Mesendoderm (in vitro differentiated cells): ENCODE data around the gene MID1.
A peak's percentile ranks its signal among the peaks of the same experiment; 100 is the strongest.

Experiments used
- DNase-seq: peaks from one replicate; pipeline ENCODE4 v3.0.0; 2013
- H2AK5ac ChIP-seq: 2 replicates; pipeline ENCODE4 v1.6.1; 2013; ENCODE audit warnings: low read length, inconsistent platforms
- H2BK120ac ChIP-seq: 2 replicates; pipeline ENCODE4 v1.6.1; 2013; ENCODE audit warnings: low read depth, mild to moderate bottlenecking, low read length, moderate library complexity, mixed read lengths
- H2BK15ac ChIP-seq: replicated peaks from 2 replicates; pipeline ENCODE4 v1.6.1; 2013; ENCODE audit warnings: low read depth, mild to moderate bottlenecking, moderate library complexity
- H2BK5ac ChIP-seq: 2 replicates; pipeline ENCODE4 v1.6.1; 2013; ENCODE audit warnings: low read length, inconsistent platforms
- H3K18ac ChIP-seq: 2 replicates; pipeline ENCODE4 v1.6.1; 2013; ENCODE audit warnings: mild to moderate bottlenecking, low read length, mixed read lengths
- H3K23ac ChIP-seq: one replicate; pipeline ENCODE4 v1.6.1; 2013; ENCODE audit warnings: low read length
- H3K27ac ChIP-seq: 2 replicates; pipeline ENCODE4 v1.5.1; 2013; ENCODE audit warnings: low read depth, mild to moderate bottlenecking, inconsistent platforms, low read length, moderate library complexity
- H3K27me3 ChIP-seq: 2 replicates; pipeline ENCODE4 v1.6.1; 2013; ENCODE audit warnings: low read length, control low read depth, mild to moderate bottlenecking, inconsistent platforms; ENCODE audit not compliant: insufficient read depth, poor library complexity
- H3K36me3 ChIP-seq: 2 replicates; pipeline ENCODE4 v1.6.1; 2013; ENCODE audit warnings: low read length, inconsistent platforms; ENCODE audit not compliant: control insufficient read depth, insufficient read depth
- H3K4ac ChIP-seq: one replicate; pipeline ENCODE4 v1.6.1; 2013; ENCODE audit warnings: low read depth, mild to moderate bottlenecking, low read length, moderate library complexity
- H3K4me1 ChIP-seq: 2 replicates; pipeline ENCODE4 v1.6.1; 2013; ENCODE audit warnings: low read depth, low read length, inconsistent platforms; ENCODE audit not compliant: control insufficient read depth
- H3K4me2 ChIP-seq: 2 replicates; pipeline ENCODE4 v1.6.1; 2013; ENCODE audit warnings: low read length
- H3K4me3 ChIP-seq: 2 replicates; pipeline ENCODE4 v1.5.1; 2013; ENCODE audit warnings: mild to moderate bottlenecking, low read length
- H3K56ac ChIP-seq: one replicate; pipeline ENCODE4 v1.6.1; 2013; ENCODE audit warnings: low read length
- H3K79me1 ChIP-seq: 2 replicates; pipeline ENCODE4 v1.6.1; 2013; ENCODE audit warnings: low read length, inconsistent platforms
- H3K79me2 ChIP-seq: 2 replicates; pipeline ENCODE4 v1.6.1; 2013; ENCODE audit warnings: mild to moderate bottlenecking, low read length; ENCODE audit not compliant: control insufficient read depth, insufficient read depth
- H3K9ac ChIP-seq: 2 replicates; pipeline ENCODE4 v1.6.1; 2013; ENCODE audit warnings: low read length, inconsistent platforms
- H4K5ac ChIP-seq: one replicate; pipeline ENCODE4 v1.6.1; 2013; ENCODE audit warnings: low read length
- H4K8ac ChIP-seq: one replicate; pipeline ENCODE4 v1.6.1; 2013; ENCODE audit warnings: low read depth, mild to moderate bottlenecking, control low read depth, low read length, moderate library complexity
- WGBS: extraction: QIAGEN DNeasy Blood & Tissue Kit; methylation state at CpG from one replicate; pipeline ENCODE4 v1.1.7; 2013; ENCODE audit warnings: low lambda C conversion rate, missing lambda C conversion rate; ENCODE audit not compliant: insufficient coverage; ENCODE audit errors: extremely low coverage; 5-methylcytosine and 5-hydroxymethylcytosine counted together

The MID1 gene

DNA sequence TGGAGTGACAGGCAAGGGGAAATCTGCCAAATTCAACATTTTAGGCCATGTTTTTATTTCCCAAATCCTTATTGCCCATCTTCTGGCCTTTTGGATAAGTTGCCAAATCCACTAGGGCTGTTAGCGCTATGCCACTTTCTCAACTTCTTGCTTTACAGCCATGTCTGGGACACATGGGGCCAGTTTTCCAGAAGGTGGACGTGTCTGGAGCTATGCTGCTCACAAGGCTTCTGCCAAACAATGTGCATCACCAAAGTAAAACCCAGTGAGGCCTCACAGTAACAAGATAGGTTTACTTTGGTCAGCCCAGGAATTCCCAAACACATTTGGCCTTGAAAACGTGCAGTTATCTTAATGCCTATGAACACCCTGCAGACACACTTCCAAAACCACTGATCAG lies 142.9 kb downstream of the MID1 start:
- whole genome bisulfite sequencing, result no CpG with 5 or more reads among the region's 3 CpGs
- no peak overlapping the region for H2BK15ac ChIP-seq
- no peak overlapping the region for H3K9ac ChIP-seq
- H3K23ac ChIP-seq, result no peak overlapping the region
- no peak overlapping the region for H3K4me2 ChIP-seq
- H4K8ac ChIP-seq, result no peak overlapping the region
- no peaks in the 10 kb centered on the region for H3K36me3 ChIP-seq
- H2BK120ac ChIP-seq, result no peak overlapping the region
- no peak overlapping the region for H3K56ac ChIP-seq
- no peak overlapping the region for H3K4ac ChIP-seq
- H3K27ac ChIP-seq, result no peak overlapping the region
- H3K79me2 ChIP-seq, result no peaks in the 10 kb centered on the region
- H3K4me3 ChIP-seq, result no peak overlapping the region
- no peak overlapping the region for H2AK5ac ChIP-seq
- no peaks in the 10 kb centered on the region for H3K27me3 ChIP-seq
- no peak overlapping the region for H4K5ac ChIP-seq
- DNase-seq, result no peak
- H3K79me1 ChIP-seq, result no peaks in the 10 kb centered on the region
- peaks cover 2% of the 10 kb centered on the region for H3K4me1 ChIP-seq
- no peak overlapping the region for H3K18ac ChIP-seq
- H2BK5ac ChIP-seq, result no peak overlapping the region

DNA sequence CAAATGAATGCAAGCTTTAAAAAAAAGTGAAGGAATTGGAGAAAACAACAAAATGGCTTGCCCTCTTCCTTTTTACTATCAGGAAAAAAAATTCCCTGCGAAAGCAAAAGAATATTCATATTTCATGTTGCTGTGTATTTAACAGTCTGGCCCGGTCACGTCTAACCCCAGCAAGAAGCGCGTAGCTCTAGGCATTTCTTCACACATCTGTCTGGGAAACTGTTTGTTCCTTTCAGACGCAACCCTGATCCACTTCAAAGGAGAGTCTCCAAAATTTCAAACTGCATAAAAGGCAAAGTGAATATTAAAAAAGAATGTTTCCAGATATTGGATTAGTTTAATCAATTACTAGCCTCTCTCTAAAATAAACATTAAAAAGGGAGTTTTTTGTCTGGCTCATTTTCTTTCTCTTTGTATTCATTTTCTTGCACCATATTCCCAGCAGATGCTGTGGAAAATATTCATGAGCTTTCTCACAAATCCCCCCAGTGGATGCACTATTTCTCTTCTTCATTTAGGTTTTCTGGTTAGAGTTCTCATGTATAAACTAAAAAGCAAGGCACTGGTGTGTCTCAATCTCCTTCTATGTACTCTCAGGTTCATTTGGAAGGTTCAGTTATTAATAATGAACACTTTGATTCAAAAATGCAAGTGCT lies 145.3 kb downstream of the MID1 start:
- Histone ChIP-seq H4K8ac (no peak overlapping the region), H2AK5ac (no peak overlapping the region), H3K27ac (no peak overlapping the region), H3K23ac (no peak overlapping the region), H4K5ac (no peak overlapping the region), H2BK120ac (no peak overlapping the region), H3K79me2 (no peaks in the 10 kb centered on the region), H3K56ac (no peak overlapping the region), H3K4me2 (no peak overlapping the region), H3K9ac (no peak overlapping the region), H3K4ac (no peak overlapping the region), H3K27me3 (no peaks in the 10 kb centered on the region), H3K36me3 (no peaks in the 10 kb centered on the region), H2BK15ac (no peak overlapping the region), H3K18ac (no peak overlapping the region), H3K4me3 (no peak overlapping the region), H3K79me1 (no peaks in the 10 kb centered on the region), H2BK5ac (no peak overlapping the region), H3K4me1 (peaks cover 2% of the 10 kb centered on the region)
- WGBS, result no CpG with 5 or more reads among the region's 6 CpGs
- DNase-seq, result no peak

DNA sequence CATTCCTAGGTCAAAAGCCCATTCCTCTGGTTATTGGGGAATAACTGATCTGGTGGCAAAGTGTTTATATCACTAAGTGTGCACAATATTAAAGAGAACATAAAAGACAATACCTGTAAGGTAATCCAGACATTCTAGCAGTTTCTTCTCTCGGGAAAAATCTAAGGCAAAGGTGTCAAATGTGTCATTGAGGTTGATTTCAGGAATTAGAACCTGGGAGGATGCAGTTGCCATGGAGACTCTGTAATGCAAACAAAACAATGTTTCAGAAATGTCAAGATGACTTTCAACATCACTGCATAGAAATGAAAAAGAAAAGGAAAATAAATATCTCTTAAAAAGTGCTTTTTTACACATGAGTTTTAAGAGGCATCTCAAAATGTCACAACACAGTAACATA lies 145.9 kb downstream of the MID1 start:
- Histone ChIP-seq H4K5ac (no peak overlapping the region), H3K36me3 (no peaks in the 10 kb centered on the region), H3K18ac (no peak overlapping the region), H3K27me3 (no peaks in the 10 kb centered on the region), H2BK15ac (no peak overlapping the region), H2AK5ac (no peak overlapping the region), H2BK5ac (no peak overlapping the region), H3K79me1 (no peaks in the 10 kb centered on the region), H3K9ac (no peak overlapping the region), H3K23ac (no peak overlapping the region), H3K56ac (no peak overlapping the region), H3K4me3 (no peak overlapping the region), H3K27ac (no peak overlapping the region), H3K79me2 (no peaks in the 10 kb centered on the region), H3K4ac (no peak overlapping the region), H3K4me1 (peaks cover 2% of the 10 kb centered on the region), H2BK120ac (no peak overlapping the region), H4K8ac (no peak overlapping the region), H3K4me2 (no peak overlapping the region)
- no CpG with 5 or more reads among the region's 1 CpG for WGBS
- DNase-seq, result peak; percentile 32

DNA sequence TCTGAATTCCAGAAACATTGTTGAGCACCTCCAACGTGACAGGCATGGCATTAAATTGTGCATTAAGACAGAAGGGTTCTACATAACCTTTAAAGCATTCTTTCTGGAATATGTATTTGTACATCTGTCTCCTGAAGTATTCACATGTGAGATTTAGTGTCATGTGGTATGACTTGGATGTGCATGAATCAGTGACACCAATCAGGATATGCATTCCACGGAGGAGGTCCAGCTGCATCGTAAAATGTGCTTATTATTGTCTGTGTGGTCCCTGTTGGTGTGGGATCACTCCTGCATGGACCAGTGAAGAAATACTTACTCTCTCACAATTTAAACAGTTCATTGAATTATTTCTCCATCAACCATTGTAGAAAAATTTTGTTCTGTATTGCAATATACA lies 149.0 kb downstream of the MID1 start:
- no peak overlapping the region for H3K23ac ChIP-seq
- no peak overlapping the region for H3K27ac ChIP-seq
- H3K4me2 ChIP-seq, result no peak overlapping the region
- H3K36me3 ChIP-seq, result no peaks in the 10 kb centered on the region
- H3K18ac ChIP-seq, result no peak overlapping the region
- no peak overlapping the region for H2BK5ac ChIP-seq
- H2BK120ac ChIP-seq, result no peak overlapping the region
- H2AK5ac ChIP-seq, result no peak overlapping the region
- H3K4me1 ChIP-seq, result no peaks in the 10 kb centered on the region
- H3K56ac ChIP-seq, result no peak overlapping the region
- WGBS, result no CpG with 5 or more reads among the region's 3 CpGs
- H2BK15ac ChIP-seq, result no peak overlapping the region
- no peaks in the 10 kb centered on the region for H3K79me2 ChIP-seq
- no peaks in the 10 kb centered on the region for H3K27me3 ChIP-seq
- no peak overlapping the region for H3K4ac ChIP-seq
- H4K5ac ChIP-seq, result no peak overlapping the region
- no peaks in the 10 kb centered on the region for H3K79me1 ChIP-seq
- no peak for DNase-seq
- no peak overlapping the region for H3K9ac ChIP-seq
- no peak overlapping the region for H4K8ac ChIP-seq
- H3K4me3 ChIP-seq, result no peak overlapping the region

DNA sequence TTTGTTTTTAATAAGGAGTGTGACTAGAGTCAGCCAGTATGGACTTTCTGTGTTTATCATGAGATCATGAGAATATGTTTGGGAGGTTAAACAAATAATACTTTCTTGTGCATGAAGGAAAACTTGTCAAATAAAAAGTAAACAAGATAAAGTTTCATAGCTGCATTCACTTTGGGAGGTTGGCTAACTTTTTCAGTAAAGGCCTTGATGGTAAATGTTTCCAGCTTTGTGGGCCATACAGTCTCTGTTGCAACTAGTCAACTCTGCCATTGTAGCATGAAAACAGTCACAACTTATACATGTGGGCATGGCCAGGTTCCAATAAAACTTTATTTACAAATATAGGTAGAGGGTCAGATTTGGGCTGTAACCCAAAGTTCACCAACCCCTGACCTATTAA lies 150.4 kb downstream of the MID1 start:
- Histone ChIP-seq H4K5ac (no peak overlapping the region), H3K9ac (no peak overlapping the region), H2BK5ac (no peak overlapping the region), H3K18ac (no peak overlapping the region), H2BK120ac (no peak overlapping the region), H3K4me2 (no peak overlapping the region), H3K23ac (no peak overlapping the region), H2AK5ac (no peak overlapping the region), H3K56ac (no peak overlapping the region), H3K36me3 (no peaks in the 10 kb centered on the region), H3K27me3 (no peaks in the 10 kb centered on the region), H3K27ac (no peak overlapping the region), H3K4ac (no peak overlapping the region), H3K4me3 (no peak overlapping the region), H4K8ac (no peak overlapping the region), H2BK15ac (no peak overlapping the region), H3K4me1 (no peaks in the 10 kb centered on the region), H3K79me2 (no peaks in the 10 kb centered on the region), H3K79me1 (no peaks in the 10 kb centered on the region)
- no peak for DNase-seq

DNA sequence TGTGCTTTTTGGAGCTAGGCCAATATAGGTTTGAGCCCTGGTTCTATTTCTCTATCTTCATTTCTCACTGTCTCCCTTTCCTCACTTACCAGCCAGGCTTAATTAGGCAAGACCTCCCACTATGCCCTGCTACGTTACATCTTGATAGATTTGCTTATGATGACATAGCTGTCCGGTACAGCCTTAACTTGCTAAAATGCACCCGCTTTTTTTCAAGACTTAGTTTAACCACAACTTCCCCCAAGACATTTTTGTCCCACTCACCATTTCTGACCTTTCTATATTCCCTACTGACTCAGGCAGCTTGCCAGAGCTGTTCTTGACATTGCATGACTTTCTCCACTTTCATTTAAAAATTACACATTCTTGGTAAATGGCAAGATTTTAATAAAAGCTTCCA lies 152.6 kb downstream of the MID1 start:
- WGBS, result no CpG with 5 or more reads among the region's 3 CpGs
- Histone ChIP-seq H3K56ac (no peak overlapping the region), H2BK5ac (no peak overlapping the region), H2BK120ac (no peak overlapping the region), H3K4me1 (no peaks in the 10 kb centered on the region), H3K9ac (no peak overlapping the region), H4K8ac (no peak overlapping the region), H4K5ac (no peak overlapping the region), H3K79me2 (no peaks in the 10 kb centered on the region), H3K18ac (no peak overlapping the region), H3K27me3 (no peaks in the 10 kb centered on the region), H3K4me2 (no peak overlapping the region), H2BK15ac (no peak overlapping the region), H3K27ac (no peak overlapping the region), H3K79me1 (no peaks in the 10 kb centered on the region), H2AK5ac (no peak overlapping the region), H3K4me3 (no peak overlapping the region), H3K23ac (no peak overlapping the region), H3K36me3 (no peaks in the 10 kb centered on the region), H3K4ac (no peak overlapping the region)
- no peak for DNase-seq
